Glutamatergic neuron (in vitro differentiated cells): ENCODE measurements around the gene TLR2. TPM values are rescaled to one million over a fixed set of nuclear protein-coding genes. Genes with fewer than 3 reads are reported as not detected.
A peak's percentile ranks its signal among the peaks of the same experiment; 100 is the strongest.

Experiments
- DNase-seq: peaks from one replicate; pipeline ENCODE4 v3.0.0; 2022
- H3K27ac Mint-ChIP-seq: one replicate; pipeline ENCODE4 v1.8.0; 2020; ENCODE audit warnings: mild to moderate bottlenecking, mixed read lengths, inconsistent platforms; ENCODE audit not compliant: unreplicated experiment
- H3K27me3 Mint-ChIP-seq: one replicate; pipeline ENCODE4 v1.8.0; 2020; ENCODE audit warnings: mild to moderate bottlenecking, moderate library complexity, mixed read lengths, inconsistent platforms; ENCODE audit not compliant: unreplicated experiment
- H3K36me3 Mint-ChIP-seq: one replicate; pipeline ENCODE4 v1.8.0; 2020; ENCODE audit warnings: mild to moderate bottlenecking, mixed read lengths, inconsistent platforms; ENCODE audit not compliant: unreplicated experiment
- H3K4me1 Mint-ChIP-seq: one replicate; pipeline ENCODE4 v1.8.0; 2020; ENCODE audit warnings: mild to moderate bottlenecking, low read depth, mixed read lengths, inconsistent platforms; ENCODE audit not compliant: unreplicated experiment
- H3K4me3 Mint-ChIP-seq: one replicate; pipeline ENCODE4 v1.8.0; 2020; ENCODE audit warnings: mild to moderate bottlenecking, mixed read lengths, inconsistent platforms; ENCODE audit not compliant: unreplicated experiment
- H3K9me3 Mint-ChIP-seq: one replicate; pipeline ENCODE4 v1.8.0; 2020; ENCODE audit warnings: mild to moderate bottlenecking, moderate library complexity, mixed read lengths, inconsistent platforms; ENCODE audit not compliant: unreplicated experiment
- CTCF ChIP-seq: fragments of 200-600 bp; sonication (generic); IDR thresholded peaks from one replicate; pipeline ENCODE4 v1.5.0; 2021; ENCODE audit not compliant: partially characterized antibody, unreplicated experiment
- total RNA-seq: library from RNA; stranded (reverse); fragmentation: NEBNext Ultra II Directional; extraction: Animal tissue kit (Norgen Biotek cat#: 25700); gene quantifications from one replicate; pipeline ENCODE4 v1.2.1, GENCODE V29; 2021; ENCODE audit not compliant: unreplicated experiment

TLR2 gene
- total RNA-seq, 1 donor from 2014 or later, result not detected

GRCh38 chr4:153669838-153670237, 14.2 kb upstream of the TLR2 start:
- no peak for DNase-seq
- TF ChIP-seq CTCF, result no peak
- H3K9me3 Mint-ChIP-seq, result peaks cover 2% of the 10 kb centered on the region
- no peaks in the 10 kb centered on the region for H3K27me3 Mint-ChIP-seq
- no peaks in the 10 kb centered on the region for H3K4me1 Mint-ChIP-seq
- no peak overlapping the region for H3K4me3 Mint-ChIP-seq
- peaks cover 12% of the 10 kb centered on the region for H3K36me3 Mint-ChIP-seq
- H3K27ac Mint-ChIP-seq, result no peak overlapping the region

DNA sequence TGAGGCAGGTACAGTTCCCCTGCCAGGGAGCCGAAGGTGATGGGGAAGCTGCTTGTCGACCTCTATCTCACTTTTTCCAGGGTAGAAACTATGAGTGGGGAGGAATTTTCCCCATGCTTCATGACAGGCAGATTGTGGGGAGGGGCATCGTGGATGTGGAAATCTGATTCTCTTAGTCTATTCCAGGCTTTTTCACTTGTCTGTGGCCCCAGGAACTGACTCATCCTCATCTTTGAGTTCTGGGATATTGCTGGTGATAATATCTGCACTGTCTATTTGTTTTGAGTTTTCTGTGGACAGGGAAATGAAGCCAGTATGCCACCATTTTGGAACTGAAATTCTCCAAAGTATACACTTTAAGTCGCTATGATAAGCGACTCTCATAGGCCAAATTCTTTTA, 7.6 kb upstream of the TLR2 start:
- DNase-seq, result no peak
- Mint-ChIP-seq H3K4me1 (no peaks in the 10 kb centered on the region), H3K4me3 (no peak overlapping the region), H3K27me3 (no peaks in the 10 kb centered on the region), H3K36me3 (peaks cover 22% of the 10 kb centered on the region), H3K9me3 (no peaks in the 10 kb centered on the region), H3K27ac (no peak overlapping the region)
- TF ChIP-seq CTCF, result no peak

DNA sequence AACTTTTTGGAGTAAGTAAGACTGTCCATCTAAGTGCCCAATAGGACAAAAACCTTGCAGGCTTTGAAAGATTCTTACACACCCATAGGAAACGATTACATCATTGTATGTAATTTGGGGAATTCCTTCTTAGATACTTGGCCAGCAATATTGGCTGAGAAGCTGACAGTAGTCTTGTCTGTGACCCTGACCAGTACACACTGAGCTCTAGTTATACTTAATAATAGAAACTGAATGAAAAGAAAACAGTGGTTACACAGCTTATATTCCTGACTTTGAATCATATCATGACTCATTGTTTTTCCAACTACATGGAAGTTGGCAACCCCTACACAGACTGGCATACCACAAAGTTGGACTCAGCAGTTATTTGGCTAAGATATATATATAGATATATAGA, 7.1 kb upstream of the TLR2 start:
- Mint-ChIP-seq H3K4me3 (no peak overlapping the region), H3K9me3 (no peaks in the 10 kb centered on the region), H3K36me3 (peaks cover 22% of the 10 kb centered on the region), H3K27me3 (no peaks in the 10 kb centered on the region), H3K27ac (no peak overlapping the region), H3K4me1 (no peaks in the 10 kb centered on the region)
- DNase-seq, result no peak
- no peak for TF ChIP-seq CTCF

DNA sequence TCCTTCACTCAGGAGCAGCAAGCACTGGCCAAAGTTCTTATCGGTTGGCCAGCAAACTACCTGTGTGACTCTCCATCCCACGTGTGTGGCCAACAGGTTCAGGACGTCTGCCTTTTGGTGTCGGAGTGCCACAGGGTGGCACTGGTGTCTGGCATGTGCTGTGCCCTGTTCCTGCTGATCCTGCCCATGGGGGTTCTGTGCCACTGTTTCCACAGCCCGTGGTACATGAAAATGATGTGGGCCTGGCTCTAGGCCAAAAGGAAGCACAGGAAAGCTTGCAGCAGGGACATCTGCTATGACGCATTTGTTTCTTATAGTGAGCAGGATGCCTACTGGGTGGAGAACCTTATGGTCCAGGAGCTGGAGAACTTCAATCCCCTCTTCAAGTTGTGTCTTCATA, 4.6 kb upstream of the TLR2 start:
- peaks cover 6% of the 10 kb centered on the region for H3K27me3 Mint-ChIP-seq
- no peak for TF ChIP-seq CTCF
- no peak overlapping the region for H3K27ac Mint-ChIP-seq
- DNase-seq, result no peak
- no peak overlapping the region for H3K4me3 Mint-ChIP-seq
- H3K9me3 Mint-ChIP-seq, result peaks cover 5% of the 10 kb centered on the region
- peaks cover 27% of the 10 kb centered on the region for H3K36me3 Mint-ChIP-seq
- no peaks in the 10 kb centered on the region for H3K4me1 Mint-ChIP-seq

- DNase-seq, result no peak
- no peak overlapping the region for H3K27ac Mint-ChIP-seq
- H3K36me3 Mint-ChIP-seq, result peaks cover 15% of the 10 kb centered on the region
- TF ChIP-seq CTCF, result no peak
- H3K27me3 Mint-ChIP-seq, result peaks cover 13% of the 10 kb centered on the region
- no peaks in the 10 kb centered on the region for H3K4me1 Mint-ChIP-seq
- peaks cover 5% of the 10 kb centered on the region for H3K9me3 Mint-ChIP-seq
- peak overlapping the region; percentile 84 for H3K4me3 Mint-ChIP-seq
Measured at GRCh38 chr4:153683763-153684181, 308 bp upstream of the TLR2 start.
